A549 (cell line): ENCODE results near the gene DUS2.

ENCODE experiments used
- CEBPB ChIP-seq, 2 experiments: fragments of >200 bp in 1 of 2; sonication (Bioruptor Twin) in 1 of 2; formaldehyde crosslinking in 1 of 2; IDR thresholded peaks; 2 replicates each; pipeline ENCODE4 v1.6.1; 2012 to 2016
- CTCF ChIP-seq: fragments of >200 bp; sonication (Bioruptor Twin); formaldehyde crosslinking; IDR thresholded peaks from 3 replicates; pipeline ENCODE4 v1.5.1; 2016
- ELK1 ChIP-seq: fragments of 150-350 bp; IDR thresholded peaks from 2 replicates; pipeline ENCODE4 v1.6.1; 2014; ENCODE audit warnings: low read depth, mild to moderate bottlenecking, low read length
- EP300 ChIP-seq, 2 experiments: fragments of >200 bp; sonication (Bioruptor Twin); formaldehyde crosslinking; IDR thresholded peaks; 2 replicates in 1 of 2; 3 replicates in 1 of 2; pipeline ENCODE4 v1.6.1; 2016 to 2017
- MAFK ChIP-seq: fragments of 450-650 bp; IDR thresholded peaks from 2 replicates; pipeline ENCODE4 v1.6.1; 2014; ENCODE audit not compliant: partially characterized antibody
- NFE2L2 ChIP-seq: fragments of 150-350 bp; conservative IDR thresholded peaks from 2 replicates; pipeline ENCODE4 v1.6.1; 2014; ENCODE audit warnings: low read length
- NR3C1 ChIP-seq: fragments of >200 bp; sonication (Bioruptor Twin); formaldehyde crosslinking; IDR thresholded peaks from 3 replicates; pipeline ENCODE4 v1.6.1; 2017
- POLR2A ChIP-seq: IDR thresholded peaks from 2 replicates; pipeline ENCODE4 v1.6.1; 2012; ENCODE audit warnings: mild to moderate bottlenecking, low read length
- RAD21 ChIP-seq, 2 experiments: fragments of >200 bp in 1 of 2; sonication (Bioruptor Twin) in 1 of 2; formaldehyde crosslinking in 1 of 2; IDR thresholded peaks in 1 of 2; conservative IDR thresholded peaks in 1 of 2; 2 replicates in 1 of 2; 3 replicates in 1 of 2; pipeline ENCODE4 v1.6.1; 2012 to 2018; ENCODE audit warnings: inconsistent platforms in 1 of 2
- RARB ChIP-seq: fragments of 250-450 bp; sonication (Bioruptor Pico); IDR thresholded peaks from 2 replicates; pipeline ENCODE4 v1.8.0; 2021; ENCODE audit warnings: mild to moderate bottlenecking, moderate library complexity

DNA sequence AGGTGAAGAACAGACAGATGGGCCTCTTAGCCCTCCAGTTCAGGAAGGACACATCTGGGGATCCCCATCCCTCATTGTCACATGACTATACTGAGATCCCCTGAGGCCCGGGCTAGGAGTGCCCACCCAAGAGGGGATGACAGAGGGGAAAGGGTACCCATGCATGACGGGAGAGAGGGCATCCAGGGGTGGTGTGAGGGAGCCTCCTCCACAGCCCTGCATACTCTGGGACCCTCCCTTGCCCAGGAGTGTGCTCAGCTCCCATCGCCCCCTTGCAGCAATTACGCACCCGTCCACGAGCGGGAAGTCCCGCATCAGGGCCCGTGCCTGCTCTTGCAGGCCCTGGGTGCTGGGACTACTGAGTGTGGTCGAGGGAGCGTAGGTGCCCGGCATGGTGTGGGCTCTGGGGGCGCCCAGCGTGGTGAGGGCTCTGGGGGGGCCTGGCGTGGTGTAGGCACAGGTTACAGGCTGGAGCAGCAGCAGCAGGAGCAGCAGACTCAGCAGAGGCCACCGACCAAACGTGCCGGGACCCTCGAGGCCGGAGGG, 30.4 kb upstream of the DUS2 start:
- TF ChIP-seq ELK1: no peak
- TF ChIP-seq POLR2A: no peak
- TF ChIP-seq CTCF: no peak
- no peak for TF ChIP-seq RARB
- no peak for TF ChIP-seq CEBPB (IDR thresholded peaks at IDR 0.05)
- TF ChIP-seq NR3C1: no peak
- TF ChIP-seq RAD21 (conservative IDR thresholded peaks at IDR 0.05 in 1 of 2, IDR thresholded peaks at IDR 0.05 in 1 of 2): no peak
- no peak for TF ChIP-seq NFE2L2
- no peak for TF ChIP-seq EP300 (IDR thresholded peaks at IDR 0.05)
- TF ChIP-seq MAFK: no peak
